A549 (cell line): Measurements from ENCODE around the gene RPH3AL. TPM values are rescaled to one million over a fixed set of nuclear protein-coding genes. Genes with fewer than 3 reads are reported as not detected.

ENCODE experiments used
- ATAC-seq, 2 experiments: fragments of 200-7000 bp in 1 of 2; fragments of >200 bp in 1 of 2; cut with Nextera tagmentation in 1 of 2; cut with Tn5 transposase in 1 of 2; 3 replicates each; pipeline versions ENCODE4 v1.8.0 to v1.9.1; 2018 to 2020; ENCODE audit warnings: mild to moderate bottlenecking in 1 of 2, moderate library complexity in 1 of 2
- CTCF ChIA-PET: fragments of 300-600 bp; sonication (Branson Sonifier 250); formaldehyde crosslinking; extraction: SDS; loops from one replicate; lab custom pipeline; 2021; ENCODE audit warnings: antibody characterized with exemption, inconsistent platforms; lab: Yijun Ruan, JAX
- POLR2A ChIA-PET: fragments of 350-600 bp; formaldehyde crosslinking; extraction: SDS; loops from one replicate; lab custom pipeline; 2021; ENCODE audit warnings: antibody characterized with exemption, inconsistent platforms; lab: Yijun Ruan, JAX
- DNase-seq, 2 experiments: peaks; one replicate each; pipeline versions ENCODE4 v3.0.0 to v3.0.0-alpha.2; 2011 to 2016; ENCODE audit warnings: low read depth in 1 of 2, low spot score in 1 of 2
- FAIRE-seq: peaks from 2 replicates; lab custom pipeline; 2011; peaks lifted over from hg19 to GRCh38; lab: Jason Lieb, UNC
- H3K27ac ChIP-seq, 2 experiments: fragments of >200 bp; sonication (Bioruptor Twin); formaldehyde crosslinking; 3 replicates each; pipeline ENCODE4 v1.5.1; 2016 to 2017
- H3K4me1 ChIP-seq: fragments of >200 bp; sonication (Bioruptor Twin); formaldehyde crosslinking; 3 replicates; pipeline ENCODE4 v1.6.1; 2016
- H3K4me2 ChIP-seq: fragments of >200 bp; sonication (Bioruptor Twin); formaldehyde crosslinking; 3 replicates; pipeline ENCODE4 v1.6.1; 2016
- H3K4me3 ChIP-seq: fragments of >200 bp; sonication (Bioruptor Twin); formaldehyde crosslinking; 3 replicates; pipeline ENCODE4 v1.5.1; 2016
- H3K9me3 ChIP-seq: fragments of >200 bp; sonication (Bioruptor Twin); formaldehyde crosslinking; 3 replicates; pipeline ENCODE4 v1.6.1; 2016
- BHLHE40 ChIP-seq: IDR thresholded peaks from 2 replicates; pipeline ENCODE4 v1.6.1; 2012; ENCODE audit warnings: low read depth, low read length, inconsistent platforms
- CHD2 ChIP-seq: fragments of 150-350 bp; IDR thresholded peaks from 2 replicates; pipeline ENCODE4 v1.6.1; 2014; ENCODE audit warnings: low read length; ENCODE audit not compliant: partially characterized antibody
- CHD4 ChIP-seq: fragments of 200-600 bp; sonication (generic); IDR thresholded peaks from 2 replicates; pipeline ENCODE4 v1.6.1; 2016; ENCODE audit warnings: antibody characterized with exemption, mild to moderate bottlenecking, borderline replicate concordance
- ELK1 ChIP-seq: fragments of 150-350 bp; IDR thresholded peaks from 2 replicates; pipeline ENCODE4 v1.6.1; 2014; ENCODE audit warnings: low read depth, mild to moderate bottlenecking, low read length
- HES2 ChIP-seq: fragments of >200 bp; sonication (Bioruptor Twin); formaldehyde crosslinking; IDR thresholded peaks from 2 replicates; pipeline ENCODE4 v1.6.1; 2016
- HEYL ChIP-seq: fragments of 250-450 bp; sonication (Bioruptor Pico); IDR thresholded peaks from 2 replicates; pipeline ENCODE4 v1.8.0; 2021; ENCODE audit warnings: mild to moderate bottlenecking, moderate library complexity
- HOXA7 ChIP-seq: fragments of 250-450 bp; sonication (Bioruptor Pico); IDR thresholded peaks from 2 replicates; pipeline ENCODE4 v1.5.0; 2020; ENCODE audit warnings: mild to moderate bottlenecking, moderate library complexity
- HOXB5 ChIP-seq: fragments of 250-450 bp; sonication (Bioruptor Pico); IDR thresholded peaks from 2 replicates; pipeline ENCODE4 v1.5.0; 2020; ENCODE audit warnings: mild to moderate bottlenecking, moderate library complexity
- MYC ChIP-seq: IDR thresholded peaks from 2 replicates; pipeline ENCODE4 v1.6.1; 2012; ENCODE audit warnings: mild to moderate bottlenecking, inconsistent platforms, low read length, improper control_type of control experiment, borderline replicate concordance
- NPAS2 ChIP-seq: fragments of 250-450 bp; sonication (Bioruptor Pico); IDR thresholded peaks from 2 replicates; pipeline ENCODE4 v1.8.0; 2022; ENCODE audit warnings: mild to moderate bottlenecking, moderate library complexity, borderline replicate concordance
- RAD21 ChIP-seq, 2 experiments: fragments of >200 bp in 1 of 2; sonication (Bioruptor Twin) in 1 of 2; formaldehyde crosslinking in 1 of 2; IDR thresholded peaks in 1 of 2; conservative IDR thresholded peaks in 1 of 2; 2 replicates in 1 of 2; 3 replicates in 1 of 2; pipeline ENCODE4 v1.6.1; 2012 to 2018; ENCODE audit warnings: inconsistent platforms in 1 of 2
- RARB ChIP-seq: fragments of 250-450 bp; sonication (Bioruptor Pico); IDR thresholded peaks from 2 replicates; pipeline ENCODE4 v1.8.0; 2021; ENCODE audit warnings: mild to moderate bottlenecking, moderate library complexity
- RFX5 ChIP-seq: fragments of 450-650 bp; IDR thresholded peaks from 2 replicates; pipeline ENCODE4 v1.7.1; 2014; ENCODE audit warnings: antibody characterized with exemption, mild to moderate bottlenecking, moderate library complexity
- SMC3 ChIP-seq: fragments of >200 bp; sonication (Bioruptor Twin); formaldehyde crosslinking; IDR thresholded peaks from 3 replicates; pipeline ENCODE4 v1.6.1; 2018; ENCODE audit warnings: inconsistent platforms
- SREBF2 ChIP-seq: fragments of 450-650 bp; IDR thresholded peaks from 2 replicates; pipeline ENCODE4 v1.6.1; 2014; ENCODE audit warnings: mild to moderate bottlenecking, moderate library complexity
- TFCP2L1 ChIP-seq: fragments of 250-450 bp; sonication (Bioruptor Pico); IDR thresholded peaks from 2 replicates; pipeline ENCODE4 v1.5.0; 2021; ENCODE audit warnings: mild to moderate bottlenecking
- ZC3H11A ChIP-seq: fragments of 450-650 bp; IDR thresholded peaks from 2 replicates; pipeline ENCODE4 v1.6.1; 2014; ENCODE audit warnings: antibody characterized with exemption, mild to moderate bottlenecking
- WGBS: methylation state at CpG from one replicate; pipeline ENCODE4 v1.1.6; 2017; ENCODE audit errors: missing lambda C conversion rate; 5-methylcytosine and 5-hydroxymethylcytosine counted together
- polyA plus RNA-seq, 4 experiments: library from polyadenylated mRNA; depleted of rRNA in 3 of 4; stranded (reverse); fragments of >200 nt; fragmentation: RNase III in 1 of 4; extraction: RNeasy Plus Mini Kit Qiagen cat#74134 plus additional on column Dnase treatment in 1 of 4; gene quantifications; 2 replicates in 3 of 4; 3 replicates in 1 of 4; pipeline ENCODE4 v1.2.3, GENCODE V29; 2011 to 2017
- TF ChIP-seq, protein P1 (sequence below): fragments of 450-650 bp; IDR thresholded peaks from 2 replicates; pipeline ENCODE4 v1.6.1; 2014; ENCODE audit warnings: antibody characterized with exemption
- TF ChIP-seq, protein P2 (sequence below): fragments of 250-450 bp; sonication (Bioruptor Pico); IDR thresholded peaks from 2 replicates; pipeline ENCODE4 v1.5.0; 2021; ENCODE audit warnings: mild to moderate bottlenecking, moderate library complexity, borderline replicate concordance

Gene RPH3AL
- polyA plus RNA-seq, 2 of the 4 experiments (the other 2 are of a cell fraction): 23.3 to 31.1 TPM

GRCh38 chr17:307295-307691, 45.3 kb downstream of the RPH3AL start:
- H3K27ac ChIP-seq: no peak overlapping the region
- H3K4me1 ChIP-seq: peaks cover 11% of the 10 kb centered on the region; the same call in 2 of the 3 replicates
- WGBS: 89% methylated on average over 11 of the region's 16 CpGs
- ATAC-seq (no peak), FAIRE-seq (no peak), DNase-seq (no peak)
- H3K9me3 ChIP-seq: no peaks in the 10 kb centered on the region
- no peak overlapping the region for H3K4me2 ChIP-seq
- H3K4me3 ChIP-seq: no peak overlapping the region
- ChIA-PET CTCF (interaction anchor here (1.1 to 2.4 kb wide), 4 partner anchors 15 to 674 kb away, joined by 3 to 11 read pairs (median 6); no protein-coding TSS in a partner anchor), POLR2A (no interaction called here)
- TF ChIP-seq TFCP2L1 (CRISPR knock-in tag): no peak
- TF ChIP-seq, protein P1, sequence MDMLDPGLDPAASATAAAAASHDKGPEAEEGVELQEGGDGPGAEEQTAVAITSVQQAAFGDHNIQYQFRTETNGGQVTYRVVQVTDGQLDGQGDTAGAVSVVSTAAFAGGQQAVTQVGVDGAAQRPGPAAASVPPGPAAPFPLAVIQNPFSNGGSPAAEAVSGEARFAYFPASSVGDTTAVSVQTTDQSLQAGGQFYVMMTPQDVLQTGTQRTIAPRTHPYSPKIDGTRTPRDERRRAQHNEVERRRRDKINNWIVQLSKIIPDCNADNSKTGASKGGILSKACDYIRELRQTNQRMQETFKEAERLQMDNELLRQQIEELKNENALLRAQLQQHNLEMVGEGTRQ: no peak
- TF ChIP-seq SREBF2: no peak
- TF ChIP-seq BHLHE40: no peak
- no peak for TF ChIP-seq MYC
- TF ChIP-seq HEYL: no peak
- no peak for TF ChIP-seq HES2

- WGBS: 91% methylated on average over 17 of the region's 26 CpGs
- no peak overlapping the region for H3K27ac ChIP-seq
- no peak overlapping the region for H3K4me3 ChIP-seq
- ATAC-seq: no peak
- ChIA-PET POLR2A (interaction anchor here (1.5 kb wide), 1 partner anchor 44 kb away, joined by 3 read pairs; no protein-coding TSS in a partner anchor), CTCF (interaction anchor here (0.6 to 2.4 kb wide), 6 partner anchors 10 to 674 kb away, joined by 3 to 11 read pairs (median 4); no protein-coding TSS in a partner anchor)
- H3K4me1 ChIP-seq: peaks cover 11% of the 10 kb centered on the region; the same call in 2 of the 3 replicates
- H3K4me2 ChIP-seq: no peak overlapping the region
- no peaks in the 10 kb centered on the region for H3K9me3 ChIP-seq
- FAIRE-seq: no peak
- TF ChIP-seq RFX5 (no peak), SMC3 (no peak), NPAS2 (CRISPR knock-in tag) (no peak), RAD21 (conservative IDR thresholded peaks at IDR 0.05 in 1 of 2, IDR thresholded peaks at IDR 0.05 in 1 of 2) (no peak), HEYL (no peak), CHD2 (no peak), CHD4 (no peak), HOXA7 (CRISPR knock-in tag) (no peak), RARB (CRISPR knock-in tag) (no peak), HOXB5 (CRISPR knock-in tag) (no peak), ZC3H11A (no peak), HES2 (no peak), BHLHE40 (no peak), ELK1 (no peak)
- TF ChIP-seq, protein P1: no peak
- TF ChIP-seq, protein P2, sequence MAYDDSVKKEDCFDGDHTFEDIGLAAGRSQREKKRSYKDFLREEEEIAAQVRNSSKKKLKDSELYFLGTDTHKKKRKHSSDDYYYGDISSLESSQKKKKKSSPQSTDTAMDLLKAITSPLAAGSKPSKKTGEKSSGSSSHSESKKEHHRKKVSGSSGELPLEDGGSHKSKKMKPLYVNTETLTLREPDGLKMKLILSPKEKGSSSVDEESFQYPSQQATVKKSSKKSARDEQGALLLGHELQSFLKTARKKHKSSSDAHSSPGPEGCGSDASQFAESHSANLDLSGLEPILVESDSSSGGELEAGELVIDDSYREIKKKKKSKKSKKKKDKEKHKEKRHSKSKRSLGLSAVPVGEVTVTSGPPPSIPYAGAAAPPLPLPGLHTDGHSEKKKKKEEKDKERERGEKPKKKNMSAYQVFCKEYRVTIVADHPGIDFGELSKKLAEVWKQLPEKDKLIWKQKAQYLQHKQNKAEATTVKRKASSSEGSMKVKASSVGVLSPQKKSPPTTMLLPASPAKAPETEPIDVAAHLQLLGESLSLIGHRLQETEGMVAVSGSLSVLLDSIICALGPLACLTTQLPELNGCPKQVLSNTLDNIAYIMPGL (CRISPR knock-in tag): no peak
- DNase-seq: no peak
These were observed 45.9 kb downstream of the RPH3AL start for GRCh38 chr17:306536-307294.
